ENCODE results near the gene AQR.

DNA sequence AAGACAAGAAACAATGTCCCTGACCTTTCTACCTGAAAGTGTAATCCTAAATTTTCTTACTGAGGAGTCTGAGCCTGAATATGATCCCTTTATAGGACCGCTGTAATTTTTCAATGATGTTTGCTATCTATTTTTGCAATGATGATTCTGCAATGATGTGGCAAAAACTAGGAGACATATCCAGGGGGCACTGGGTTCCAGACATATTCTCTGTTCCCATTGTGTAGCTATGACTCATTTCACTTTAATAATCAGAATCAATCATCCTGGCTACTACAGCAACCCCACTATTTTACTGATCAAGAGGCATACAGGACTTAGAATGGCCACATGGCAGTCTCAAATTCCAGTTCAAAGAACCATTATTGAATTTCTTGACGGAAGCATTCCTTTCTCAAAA is 85.9 kb downstream of the AQR start:
- no peak for TF ChIP-seq EP300 (IDR thresholded peaks at IDR 0.05; ENCODE audit: borderline replicate concordance in 1 of 2, low read depth in 1 of 2, low read length in 1 of 2)
- TF ChIP-seq, protein P1, sequence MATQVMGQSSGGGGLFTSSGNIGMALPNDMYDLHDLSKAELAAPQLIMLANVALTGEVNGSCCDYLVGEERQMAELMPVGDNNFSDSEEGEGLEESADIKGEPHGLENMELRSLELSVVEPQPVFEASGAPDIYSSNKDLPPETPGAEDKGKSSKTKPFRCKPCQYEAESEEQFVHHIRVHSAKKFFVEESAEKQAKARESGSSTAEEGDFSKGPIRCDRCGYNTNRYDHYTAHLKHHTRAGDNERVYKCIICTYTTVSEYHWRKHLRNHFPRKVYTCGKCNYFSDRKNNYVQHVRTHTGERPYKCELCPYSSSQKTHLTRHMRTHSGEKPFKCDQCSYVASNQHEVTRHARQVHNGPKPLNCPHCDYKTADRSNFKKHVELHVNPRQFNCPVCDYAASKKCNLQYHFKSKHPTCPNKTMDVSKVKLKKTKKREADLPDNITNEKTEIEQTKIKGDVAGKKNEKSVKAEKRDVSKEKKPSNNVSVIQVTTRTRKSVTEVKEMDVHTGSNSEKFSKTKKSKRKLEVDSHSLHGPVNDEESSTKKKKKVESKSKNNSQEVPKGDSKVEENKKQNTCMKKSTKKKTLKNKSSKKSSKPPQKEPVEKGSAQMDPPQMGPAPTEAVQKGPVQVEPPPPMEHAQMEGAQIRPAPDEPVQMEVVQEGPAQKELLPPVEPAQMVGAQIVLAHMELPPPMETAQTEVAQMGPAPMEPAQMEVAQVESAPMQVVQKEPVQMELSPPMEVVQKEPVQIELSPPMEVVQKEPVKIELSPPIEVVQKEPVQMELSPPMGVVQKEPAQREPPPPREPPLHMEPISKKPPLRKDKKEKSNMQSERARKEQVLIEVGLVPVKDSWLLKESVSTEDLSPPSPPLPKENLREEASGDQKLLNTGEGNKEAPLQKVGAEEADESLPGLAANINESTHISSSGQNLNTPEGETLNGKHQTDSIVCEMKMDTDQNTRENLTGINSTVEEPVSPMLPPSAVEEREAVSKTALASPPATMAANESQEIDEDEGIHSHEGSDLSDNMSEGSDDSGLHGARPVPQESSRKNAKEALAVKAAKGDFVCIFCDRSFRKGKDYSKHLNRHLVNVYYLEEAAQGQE (IDR thresholded peaks at IDR 0.05; ENCODE audit: low read depth, low read length): no peak
- TF ChIP-seq, protein P2, sequence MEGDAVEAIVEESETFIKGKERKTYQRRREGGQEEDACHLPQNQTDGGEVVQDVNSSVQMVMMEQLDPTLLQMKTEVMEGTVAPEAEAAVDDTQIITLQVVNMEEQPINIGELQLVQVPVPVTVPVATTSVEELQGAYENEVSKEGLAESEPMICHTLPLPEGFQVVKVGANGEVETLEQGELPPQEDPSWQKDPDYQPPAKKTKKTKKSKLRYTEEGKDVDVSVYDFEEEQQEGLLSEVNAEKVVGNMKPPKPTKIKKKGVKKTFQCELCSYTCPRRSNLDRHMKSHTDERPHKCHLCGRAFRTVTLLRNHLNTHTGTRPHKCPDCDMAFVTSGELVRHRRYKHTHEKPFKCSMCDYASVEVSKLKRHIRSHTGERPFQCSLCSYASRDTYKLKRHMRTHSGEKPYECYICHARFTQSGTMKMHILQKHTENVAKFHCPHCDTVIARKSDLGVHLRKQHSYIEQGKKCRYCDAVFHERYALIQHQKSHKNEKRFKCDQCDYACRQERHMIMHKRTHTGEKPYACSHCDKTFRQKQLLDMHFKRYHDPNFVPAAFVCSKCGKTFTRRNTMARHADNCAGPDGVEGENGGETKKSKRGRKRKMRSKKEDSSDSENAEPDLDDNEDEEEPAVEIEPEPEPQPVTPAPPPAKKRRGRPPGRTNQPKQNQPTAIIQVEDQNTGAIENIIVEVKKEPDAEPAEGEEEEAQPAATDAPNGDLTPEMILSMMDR (IDR thresholded peaks at IDR 0.05): no peak
- TF ChIP-seq RCOR1 (IDR thresholded peaks at IDR 0.05; ENCODE audit: low read length): no peak
